CD14-positive monocyte (primary cell): Measurements from ENCODE around the gene FADS1. TPM values are rescaled to one million over a fixed set of nuclear protein-coding genes. Genes with fewer than 3 reads are reported as not detected.

Source experiments
- DNase-seq, 3 donors: peaks; one replicate each; pipeline ENCODE4 v3.0.0-alpha.2; 2011 to 2022
- H2AFZ ChIP-seq: 2 replicates; pipeline ENCODE4 v1.6.0; 2012; ENCODE audit warnings: mild to moderate bottlenecking, low read depth, low read length, inconsistent platforms; ENCODE audit not compliant: insufficient read depth, poor library complexity, severe bottlenecking
- H3K27ac ChIP-seq, 2 donors: 1 replicate in 1 of 2; 2 replicates in 1 of 2; pipeline ENCODE4 v1.5.1; 2012 to 2013; ENCODE audit warnings: low read length in 2 of 2, control low read depth in 1 of 2, inconsistent platforms in 1 of 2, low read depth in 1 of 2, mild to moderate bottlenecking in 1 of 2
- H3K27me3 ChIP-seq, 2 donors: one replicate each; pipeline versions ENCODE4 v1.6.0 to v1.6.1; 2011 to 2013; ENCODE audit warnings: low read length in 2 of 2; ENCODE audit not compliant: control insufficient read depth in 2 of 2, insufficient read depth in 2 of 2
- H3K36me3 ChIP-seq, 2 donors: replicated peaks in 1 of 2; 1 replicate in 1 of 2; 2 replicates in 1 of 2; pipeline versions ENCODE4 v1.5.1 to v1.6.1; 2012 to 2013; ENCODE audit warnings: low read length in 2 of 2, control low read depth in 1 of 2, inconsistent platforms in 1 of 2, mild to moderate bottlenecking in 1 of 2; ENCODE audit not compliant: insufficient read depth in 2 of 2, control insufficient read depth in 1 of 2
- H3K4me1 ChIP-seq, 2 donors: 1 replicate in 1 of 2; 2 replicates in 1 of 2; pipeline versions ENCODE4 v1.5.1 to v1.6.1; 2012 to 2013; ENCODE audit warnings: low read length in 2 of 2, control low read depth in 1 of 2, inconsistent platforms in 1 of 2, mild to moderate bottlenecking in 1 of 2, moderate library complexity in 1 of 2; ENCODE audit not compliant: insufficient read depth in 2 of 2, control insufficient read depth in 1 of 2
- H3K4me2 ChIP-seq: replicated peaks from 2 replicates; pipeline ENCODE3; 2012; ENCODE audit warnings: low read length, moderate library complexity, mild to moderate bottlenecking; ENCODE audit not compliant: poor library complexity, severe bottlenecking; ENCODE audit errors: extremely low read depth
- H3K4me3 ChIP-seq, 3 experiments: fragments of 200-600 bp in 1 of 3; sonication (generic) in 1 of 3; replicated peaks in 1 of 3; 1 replicate in 2 of 3; 2 replicates in 1 of 3; pipeline ENCODE4 v1.5.1; 2011 to 2013; ENCODE audit warnings: low read length in 3 of 3, mild to moderate bottlenecking in 3 of 3, control low read depth in 2 of 3, low read depth in 2 of 3, inconsistent platforms in 1 of 3, moderate library complexity in 1 of 3
- H3K79me2 ChIP-seq: 2 replicates; pipeline ENCODE4 v1.6.0; 2012; ENCODE audit warnings: mild to moderate bottlenecking, control low read depth, inconsistent platforms, low read length, moderate library complexity; ENCODE audit not compliant: insufficient read depth
- H3K9ac ChIP-seq: 2 replicates; pipeline ENCODE4 v1.6.0; 2017; ENCODE audit warnings: low read length, mild to moderate bottlenecking; ENCODE audit not compliant: insufficient read depth, poor library complexity, severe bottlenecking
- H3K9me3 ChIP-seq, 2 donors: replicated peaks in 1 of 2; 1 replicate in 1 of 2; 2 replicates in 1 of 2; pipeline versions ENCODE4 v1.5.1 to v1.6.1; 2012 to 2013; ENCODE audit warnings: low read length in 2 of 2, control low read depth in 1 of 2; ENCODE audit not compliant: control insufficient read depth in 1 of 2, insufficient read depth in 1 of 2
- H4K20me1 ChIP-seq: 2 replicates; pipeline ENCODE4 v1.6.0; 2012; ENCODE audit warnings: mild to moderate bottlenecking, low read length, control low read depth, moderate library complexity; ENCODE audit not compliant: insufficient read depth
- H3K27ac Mint-ChIP-seq, 7 donors: one replicate each; pipeline ENCODE4 v1.8.0; 2020; ENCODE audit warnings: mild to moderate bottlenecking in 7 of 7, mixed read lengths in 7 of 7, moderate library complexity in 6 of 7, inconsistent platforms in 2 of 7
- H3K27me3 Mint-ChIP-seq, 3 donors: one replicate each; pipeline ENCODE4 v1.8.0; 2021 to 2022; ENCODE audit warnings: low read depth in 3 of 3, mild to moderate bottlenecking in 3 of 3, mixed read lengths in 3 of 3, moderate library complexity in 3 of 3, inconsistent platforms in 1 of 3
- H3K36me3 Mint-ChIP-seq, 2 donors: one replicate each; pipeline ENCODE4 v1.8.0; 2020; ENCODE audit warnings: mixed read lengths in 2 of 2, inconsistent platforms in 1 of 2, mild to moderate bottlenecking in 1 of 2
- H3K4me1 Mint-ChIP-seq: one replicate; pipeline ENCODE4 v1.8.0; 2020; ENCODE audit warnings: mild to moderate bottlenecking, mixed read lengths
- H3K4me3 Mint-ChIP-seq, 2 donors: one replicate each; pipeline ENCODE4 v1.8.0; 2020; ENCODE audit warnings: mild to moderate bottlenecking in 2 of 2, mixed read lengths in 2 of 2, moderate library complexity in 1 of 2
- H3K9me3 Mint-ChIP-seq, 7 donors: one replicate each; pipeline ENCODE4 v1.8.0; 2020 to 2022; ENCODE audit warnings: mixed read lengths in 7 of 7, mild to moderate bottlenecking in 6 of 7, moderate library complexity in 6 of 7, inconsistent platforms in 2 of 7
- WGBS: methylation state at CpG from one replicate; pipeline ENCODE4 v1.1.5; 2013; ENCODE audit warnings: missing lambda C conversion rate; ENCODE audit not compliant: insufficient coverage; 5-methylcytosine and 5-hydroxymethylcytosine counted together
- intact Hi-C, 2 donors: fragments of 100-400 bp; cut with micrococcal nuclease; formaldehyde crosslinking; loops; one replicate each; pipeline versions ENCODE4 v1.15.0 to v1.15.1; 2023
- polyA plus RNA-seq, 3 donors: library from polyadenylated mRNA; depleted of rRNA in 1 of 3; unstranded in 2 of 3; stranded (reverse) in 1 of 3; fragments of 300-500 nt in 2 of 3; fragments of >200 nt in 1 of 3; fragmentation: Illumina TruSeq in 2 of 3; gene quantifications; 1 replicate in 2 of 3; 2 replicates in 1 of 3; pipeline ENCODE4 v1.2.3, GENCODE V29; 2012 to 2021
- TF ChIP-seq, protein P1 (sequence below): fragments of 200-600 bp; IDR thresholded peaks from one replicate; pipeline ENCODE4 v1.8.0; 2022; ENCODE audit warnings: antibody characterized with exemption, mild to moderate bottlenecking

FADS1 gene
- polyA plus RNA-seq, 3 donors = 10.6 to 31.8 (median 29.2) TPM

DNA sequence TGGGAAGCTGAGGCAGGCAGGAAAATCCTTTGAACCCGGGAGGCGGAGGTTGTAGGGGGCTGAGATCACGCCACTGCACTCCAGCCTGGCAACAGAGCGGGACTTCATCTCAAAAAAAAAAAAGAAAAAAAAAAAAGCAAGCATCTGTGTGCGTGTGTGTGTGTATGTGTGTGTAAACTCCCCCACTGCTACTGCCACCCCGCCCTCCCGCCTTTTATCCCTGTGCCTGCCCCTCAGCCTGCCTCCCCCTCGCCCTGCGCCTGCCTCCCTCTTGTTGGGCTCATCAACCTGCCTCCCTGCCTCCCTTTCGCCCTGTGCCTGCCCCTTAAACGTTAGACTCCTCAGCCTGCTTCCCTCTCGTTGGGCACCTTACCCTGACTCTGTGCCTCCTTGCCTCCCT is 42.4 kb downstream of the FADS1 start:
- Mint-ChIP-seq H3K9me3 (peaks cover 0 to 3% (median 0%) of the 10 kb centered on the region in 7 donors), H3K4me3 (no peak overlapping the region), H3K36me3 (no peaks in the 10 kb centered on the region), H3K27ac (no peak overlapping the region), H3K4me1 (peaks cover 29% of the 10 kb centered on the region), H3K27me3 (peaks cover 14 to 27% (median 22%) of the 10 kb centered on the region in 3 donors)
- no peaks in the 10 kb centered on the region for H3K9me3 ChIP-seq
- H3K27me3 ChIP-seq = peaks cover 0 to 8% of the 10 kb centered on the region in 2 donors
- intact Hi-C loops = no loop called here
- TF ChIP-seq, protein P1, sequence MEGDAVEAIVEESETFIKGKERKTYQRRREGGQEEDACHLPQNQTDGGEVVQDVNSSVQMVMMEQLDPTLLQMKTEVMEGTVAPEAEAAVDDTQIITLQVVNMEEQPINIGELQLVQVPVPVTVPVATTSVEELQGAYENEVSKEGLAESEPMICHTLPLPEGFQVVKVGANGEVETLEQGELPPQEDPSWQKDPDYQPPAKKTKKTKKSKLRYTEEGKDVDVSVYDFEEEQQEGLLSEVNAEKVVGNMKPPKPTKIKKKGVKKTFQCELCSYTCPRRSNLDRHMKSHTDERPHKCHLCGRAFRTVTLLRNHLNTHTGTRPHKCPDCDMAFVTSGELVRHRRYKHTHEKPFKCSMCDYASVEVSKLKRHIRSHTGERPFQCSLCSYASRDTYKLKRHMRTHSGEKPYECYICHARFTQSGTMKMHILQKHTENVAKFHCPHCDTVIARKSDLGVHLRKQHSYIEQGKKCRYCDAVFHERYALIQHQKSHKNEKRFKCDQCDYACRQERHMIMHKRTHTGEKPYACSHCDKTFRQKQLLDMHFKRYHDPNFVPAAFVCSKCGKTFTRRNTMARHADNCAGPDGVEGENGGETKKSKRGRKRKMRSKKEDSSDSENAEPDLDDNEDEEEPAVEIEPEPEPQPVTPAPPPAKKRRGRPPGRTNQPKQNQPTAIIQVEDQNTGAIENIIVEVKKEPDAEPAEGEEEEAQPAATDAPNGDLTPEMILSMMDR = no peak
- H3K27ac ChIP-seq = no peak overlapping the region
- whole genome bisulfite sequencing = 86% methylated on average over 5 of the region's 12 CpGs
- H2AFZ ChIP-seq = no peak overlapping the region
- H3K4me2 ChIP-seq = no peak overlapping the region
- H3K79me2 ChIP-seq = no peaks in the 10 kb centered on the region
- no peaks in the 10 kb centered on the region for H3K36me3 ChIP-seq
- no peaks in the 10 kb centered on the region for H4K20me1 ChIP-seq
- H3K4me3 ChIP-seq = no peak overlapping the region
- DNase-seq = no peak
- no peak overlapping the region for H3K9ac ChIP-seq
- peaks cover 24 to 30% of the 10 kb centered on the region in 2 donors for H3K4me1 ChIP-seq

DNA sequence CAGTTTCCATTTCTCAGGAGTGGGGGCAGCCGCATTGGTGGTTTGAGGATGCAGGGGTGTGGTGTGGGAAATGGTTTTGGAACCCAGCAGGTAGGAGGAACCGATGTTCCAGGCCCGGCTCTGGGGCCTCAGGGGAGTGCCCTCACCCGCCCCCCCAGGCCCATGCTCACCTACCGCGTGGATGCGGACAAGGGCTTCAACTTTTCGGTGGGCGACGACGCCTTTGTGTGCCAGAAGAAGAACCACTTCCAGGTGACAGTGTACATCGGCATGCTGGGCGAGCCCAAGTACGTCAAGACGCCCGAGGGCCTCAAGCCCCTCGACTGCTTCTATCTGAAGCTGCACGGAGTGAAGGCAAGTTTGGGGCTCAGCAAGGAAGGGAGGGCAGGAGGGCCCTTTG is 43.0 kb downstream of the FADS1 start:
- TF ChIP-seq, protein P1 = no peak
- H3K4me1 Mint-ChIP-seq = peaks cover 29% of the 10 kb centered on the region
- Histone ChIP-seq H3K27me3 (peaks cover 0 to 8% of the 10 kb centered on the region in 2 donors), H3K9me3 (no peaks in the 10 kb centered on the region), H4K20me1 (no peaks in the 10 kb centered on the region), H3K36me3 (no peaks in the 10 kb centered on the region), H3K4me3 (no peak overlapping the region), H3K4me1 (peaks cover 24 to 30% of the 10 kb centered on the region in 2 donors), H3K9ac (no peak overlapping the region), H3K79me2 (no peaks in the 10 kb centered on the region), H3K4me2 (no peak overlapping the region), H2AFZ (no peak overlapping the region), H3K27ac (no peak overlapping the region)
- peaks cover 14 to 26% (median 22%) of the 10 kb centered on the region in 3 donors for H3K27me3 Mint-ChIP-seq
- no peak overlapping the region for H3K4me3 Mint-ChIP-seq
- no peak overlapping the region for H3K27ac Mint-ChIP-seq
- 90% methylated on average over 16 of the region's 18 CpGs for WGBS
- no peaks in the 10 kb centered on the region for H3K36me3 Mint-ChIP-seq
- DNase-seq = no peak
- peaks cover 0 to 3% (median 0%) of the 10 kb centered on the region in 7 donors for H3K9me3 Mint-ChIP-seq
- intact Hi-C loops = no loop called here
